Measurements from ENCODE around the gene CDK11A. TPM values are rescaled to one million over a fixed set of nuclear protein-coding genes. Genes with fewer than 3 reads are reported as not detected.

Gene CDK11A
- total RNA-seq, 1 experiment from 2014 or later, result 36.2 TPM

- DNase-seq, result no peak
- no peak overlapping the region for H3K4me3 Mint-ChIP-seq (ENCODE audit: low read depth, unreplicated experiment)
- H3K9me3 Mint-ChIP-seq (ENCODE audit: low read depth, unreplicated experiment), result no peaks in the 10 kb centered on the region
- peaks cover 27% of the 10 kb centered on the region for H3K4me1 Mint-ChIP-seq (ENCODE audit: low read depth, unreplicated experiment)
- peaks cover 61% of the 10 kb centered on the region for H3K36me3 Mint-ChIP-seq (ENCODE audit: insufficient read depth, unreplicated experiment)
- intact Hi-C loops (cut with micrococcal nuclease; ENCODE audit: unreplicated experiment), result no loop called here
- TF ChIP-seq CTCF (IDR thresholded peaks at IDR 0.05; ENCODE audit: unreplicated experiment), result no peak
- H3K27ac Mint-ChIP-seq (ENCODE audit: unreplicated experiment), result no peak overlapping the region
- H3K27me3 Mint-ChIP-seq (ENCODE audit: unreplicated experiment), result no peaks in the 10 kb centered on the region
- CTCF ChIA-PET, result no interaction called here
- no TSS peak for BruUV-seq (replicated peaks)
Measured at GRCh38 chr1:1760715-1761114, 36.6 kb upstream of the CDK11A start.

GRCh38 chr1:1760345-1760650 lies 36.1 kb upstream of the CDK11A start:
- Mint-ChIP-seq H3K36me3 (ENCODE audit: insufficient read depth, unreplicated experiment) (peaks cover 57% of the 10 kb centered on the region), H3K27me3 (ENCODE audit: unreplicated experiment) (no peaks in the 10 kb centered on the region), H3K27ac (ENCODE audit: unreplicated experiment) (peak overlapping the region; percentile 83), H3K4me1 (ENCODE audit: low read depth, unreplicated experiment) (peaks cover 27% of the 10 kb centered on the region), H3K9me3 (ENCODE audit: low read depth, unreplicated experiment) (no peaks in the 10 kb centered on the region), H3K4me3 (ENCODE audit: low read depth, unreplicated experiment) (no peak overlapping the region)
- CTCF ChIA-PET, result no interaction called here
- BruUV-seq (replicated peaks), result no TSS peak
- intact Hi-C loops (cut with micrococcal nuclease; ENCODE audit: unreplicated experiment), result no loop called here
- no peak for TF ChIP-seq CTCF (IDR thresholded peaks at IDR 0.05; ENCODE audit: unreplicated experiment)
- DNase-seq, result no peak

GRCh38 chr1:1759456-1760344 lies 35.5 kb upstream of the CDK11A start:
- peaks cover 52% of the 10 kb centered on the region for H3K36me3 Mint-ChIP-seq (ENCODE audit: insufficient read depth, unreplicated experiment)
- H3K4me1 Mint-ChIP-seq (ENCODE audit: low read depth, unreplicated experiment), result peaks cover 27% of the 10 kb centered on the region
- CTCF ChIA-PET, result interaction anchor here (1.6 kb wide), 1 partner anchor 146 kb away, joined by 4 read pairs; no protein-coding TSS in a partner anchor
- peak overlapping the region; percentile 62 for H3K4me3 Mint-ChIP-seq (ENCODE audit: low read depth, unreplicated experiment)
- peak overlapping the region; percentile 83 for H3K27ac Mint-ChIP-seq (ENCODE audit: unreplicated experiment)
- peak; percentile 47 for DNase-seq
- TF ChIP-seq CTCF (IDR thresholded peaks at IDR 0.05; ENCODE audit: unreplicated experiment), result no peak
- intact Hi-C loops (cut with micrococcal nuclease; ENCODE audit: unreplicated experiment), result no loop called here
- no peaks in the 10 kb centered on the region for H3K27me3 Mint-ChIP-seq (ENCODE audit: unreplicated experiment)
- H3K9me3 Mint-ChIP-seq (ENCODE audit: low read depth, unreplicated experiment), result no peaks in the 10 kb centered on the region
- BruUV-seq (replicated peaks), result no TSS peak

DNA sequence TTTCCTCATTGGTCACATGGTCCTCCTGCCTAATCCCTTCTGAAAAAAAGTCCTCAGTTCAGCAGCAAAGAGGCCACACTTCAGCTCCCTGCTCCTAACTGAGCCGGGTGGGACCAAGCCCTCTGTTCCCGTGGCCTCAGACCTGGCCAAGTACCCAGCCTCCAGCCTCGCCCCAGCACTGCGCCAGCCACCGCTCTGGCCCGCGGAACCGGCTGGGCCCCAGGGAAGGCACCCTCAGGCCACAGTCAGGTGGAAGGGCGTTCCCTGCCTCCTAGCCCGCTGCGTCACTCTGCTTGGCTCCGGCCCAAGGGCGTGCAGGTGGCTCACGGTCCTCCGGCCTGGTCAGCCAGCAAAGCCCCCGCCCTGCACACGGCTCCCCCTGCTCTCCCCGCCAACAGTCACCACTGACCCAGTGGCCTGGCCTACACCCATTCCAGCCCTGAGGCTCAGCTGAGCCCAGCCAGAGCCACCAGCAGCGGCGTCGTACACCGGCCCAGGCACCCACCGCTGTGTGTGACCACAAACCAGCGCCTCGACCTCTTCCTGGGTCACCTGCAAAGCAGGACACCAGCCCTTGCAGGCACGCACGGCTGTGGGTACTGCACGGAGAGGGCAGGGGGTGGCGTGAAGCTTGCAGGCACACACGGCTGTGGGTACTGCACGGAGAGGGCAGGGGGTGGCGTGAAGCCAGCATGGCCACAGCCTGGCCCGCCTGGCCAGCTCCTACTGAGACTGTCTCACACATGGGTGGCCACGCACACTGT lies 34.7 kb upstream of the CDK11A start:
- Mint-ChIP-seq H3K4me3 (ENCODE audit: low read depth, unreplicated experiment) (peak overlapping the region; percentile 62), H3K4me1 (ENCODE audit: low read depth, unreplicated experiment) (peaks cover 27% of the 10 kb centered on the region), H3K27me3 (ENCODE audit: unreplicated experiment) (no peaks in the 10 kb centered on the region), H3K9me3 (ENCODE audit: low read depth, unreplicated experiment) (no peaks in the 10 kb centered on the region), H3K36me3 (ENCODE audit: insufficient read depth, unreplicated experiment) (peaks cover 45% of the 10 kb centered on the region), H3K27ac (ENCODE audit: unreplicated experiment) (peak overlapping the region; percentile 83)
- CTCF ChIA-PET, result interaction anchor here (1.6 kb wide), 1 partner anchor 147 kb away, joined by 4 read pairs; no protein-coding TSS in a partner anchor
- no TSS peak for BruUV-seq (replicated peaks)
- DNase-seq, result peak; percentile 95
- intact Hi-C loops (cut with micrococcal nuclease; ENCODE audit: unreplicated experiment), result no loop called here
- no peak for TF ChIP-seq CTCF (IDR thresholded peaks at IDR 0.05; ENCODE audit: unreplicated experiment)

Measured in Calu3 (cell line).